Right lung (tissue), 5 donors: ENCODE data around the gene UBQLN4. TPM values are rescaled to one million over a fixed set of nuclear protein-coding genes. Genes with fewer than 3 reads are reported as not detected.

ENCODE experiments used
- polyA plus RNA-seq, 5 donors: library from polyadenylated mRNA; unstranded; fragments of 120-200 nt; gene quantifications; one replicate each; pipeline versions ENCODE4 v1.2.1 to v1.2.3, GENCODE V29; 2013; ENCODE audit warnings: inconsistent platforms in 1 of 5, low replicate concordance in 1 of 5; ENCODE audit not compliant: insufficient read length in 5 of 5, insufficient read depth in 1 of 5

UBQLN4 gene
- polyA plus RNA-seq, 5 donors: 57.6 to 71.5 (median 63.0) TPM

Other genes with a start within 250 kb of the UBQLN4 start
- 10 to 100 TPM; 47.3 to 64.9 (median 61.8) TPM for gene GON4L, start 196.6 kb downstream of the UBQLN4 start, polyA plus RNA-seq
- gene SYT11, start 194.2 kb downstream of the UBQLN4 start, polyA plus RNA-seq: 10 to 100 TPM in 4 of 5 donors, 1 to 10 TPM in 1; 8.7 to 13.8 (median 13.1) TPM
- gene RIT1, start 142.4 kb downstream of the UBQLN4 start, polyA plus RNA-seq: 10 to 100 TPM; 40.1 to 53.1 (median 48.8) TPM
- 10 to 100 TPM; 62.3 to 92.7 (median 70.7) TPM for gene KHDC4, start 119.4 kb downstream of the UBQLN4 start, polyA plus RNA-seq
- under 1 TPM in 4 of 5 donors, not detected in 1; 0.09 to 0.34 (median 0.22) TPM for gene RXFP4, start 112.2 kb downstream of the UBQLN4 start, polyA plus RNA-seq
- gene ARHGEF2, start 75.3 kb downstream of the UBQLN4 start, polyA plus RNA-seq: 100 to 1,000 TPM; 179 to 260 (median 212) TPM
- 100 to 1,000 TPM; 493 to 557 (median 530) TPM for gene SSR2, start 32.8 kb downstream of the UBQLN4 start, polyA plus RNA-seq
- gene LAMTOR2, start 984 bp upstream of the UBQLN4 start, polyA plus RNA-seq: 10 to 100 TPM; 38.2 to 54.2 (median 44.5) TPM
- 10 to 100 TPM; 53.6 to 71.0 (median 66.5) TPM for gene RAB25, start 7.4 kb upstream of the UBQLN4 start, polyA plus RNA-seq
- 10 to 100 TPM; 44.1 to 53.0 (median 48.9) TPM for gene MEX3A, start 28.7 kb upstream of the UBQLN4 start, polyA plus RNA-seq
- 100 to 1,000 TPM in 1 of 5 donors, 10 to 100 TPM in 4; 71.3 to 128 (median 78.0) TPM for gene LMNA, start 60.9 kb upstream of the UBQLN4 start, polyA plus RNA-seq
- 10 to 100 TPM; 15.2 to 26.3 (median 24.5) TPM for gene SEMA4A, start 99.8 kb upstream of the UBQLN4 start, polyA plus RNA-seq
- 10 to 100 TPM; 15.4 to 19.6 (median 18.1) TPM for gene SLC25A44, start 140.3 kb upstream of the UBQLN4 start, polyA plus RNA-seq
- gene PMF1, start 159.2 kb upstream of the UBQLN4 start, polyA plus RNA-seq: 10 to 100 TPM; 72.7 to 99.8 (median 76.9) TPM
- gene BGLAP, start 188.4 kb upstream of the UBQLN4 start, polyA plus RNA-seq: 10 to 100 TPM in 1 of 5 donors, 1 to 10 TPM in 4; 3.4 to 10.4 (median 6.5) TPM
- gene PAQR6, start 194.3 kb upstream of the UBQLN4 start, polyA plus RNA-seq: 1 to 10 TPM; 2.4 to 4.0 (median 3.3) TPM
- gene SMG5, start 229.0 kb upstream of the UBQLN4 start, polyA plus RNA-seq: 10 to 100 TPM; 40.9 to 59.5 (median 52.6) TPM
- 10 to 100 TPM in 1 of 5 donors, 1 to 10 TPM in 4; 8.5 to 10.1 (median 8.6) TPM for gene TMEM79, start 230.5 kb upstream of the UBQLN4 start, polyA plus RNA-seq
- 10 to 100 TPM; 35.0 to 42.9 (median 40.2) TPM for gene GLMP, start 241.9 kb upstream of the UBQLN4 start, polyA plus RNA-seq
- gene VHLL, start 245.5 kb upstream of the UBQLN4 start, polyA plus RNA-seq: not detected